WTC11 (cell line): ENCODE measurements around the gene ACRBP. TPM values are rescaled to one million over a fixed set of nuclear protein-coding genes. Genes with fewer than 3 reads are reported as not detected.

Experiments
- ATAC-seq: fragments of 200-7000 bp; cut with Tn5 transposase; 2 replicates; pipeline ENCODE4 v1.10.0; 2021; ENCODE audit warnings: mild to moderate bottlenecking, moderate library complexity
- CTCF ChIA-PET: fragments of 300-600 bp; sonication (Branson Sonifier 250); formaldehyde crosslinking; loops from one replicate; lab custom pipeline; 2021; ENCODE audit warnings: antibody characterized with exemption; lab: Charles Lee
- POLR2A ChIA-PET: fragments of 350-600 bp; sonication (Branson Sonifier 250); formaldehyde crosslinking; loops from one replicate; lab custom pipeline; 2021; ENCODE audit warnings: antibody characterized with exemption; lab: Charles Lee
- DNase-seq: peaks from one replicate; pipeline ENCODE4 v3.0.0; 2021; ENCODE audit warnings: low spot score
- H3K27ac Mint-ChIP-seq: 2 replicates; pipeline ENCODE4 v1.8.0; 2021; ENCODE audit warnings: mixed read lengths
- H3K27me3 Mint-ChIP-seq: 2 replicates; pipeline ENCODE4 v1.8.0; 2021; ENCODE audit warnings: low read depth, mild to moderate bottlenecking, moderate library complexity, mixed read lengths
- H3K36me3 Mint-ChIP-seq: 2 replicates; pipeline ENCODE4 v1.8.0; 2021; ENCODE audit warnings: mixed read lengths
- H3K4me1 Mint-ChIP-seq: 2 replicates; pipeline ENCODE4 v1.8.0; 2022; ENCODE audit warnings: mixed read lengths
- H3K4me3 Mint-ChIP-seq: 2 replicates; pipeline ENCODE4 v1.8.0; 2021; ENCODE audit warnings: mild to moderate bottlenecking, moderate library complexity, mixed read lengths
- H3K9me3 Mint-ChIP-seq: 2 replicates; pipeline ENCODE4 v1.8.0; 2021; ENCODE audit warnings: mixed read lengths
- AR ChIP-seq: fragments of 250-450 bp; sonication (Bioruptor Pico); IDR thresholded peaks from 2 replicates; pipeline ENCODE4 v1.9.0; 2021; ENCODE audit warnings: mild to moderate bottlenecking
- ATF6 ChIP-seq: sonication (generic); formaldehyde crosslinking; IDR thresholded peaks from 2 replicates; pipeline ENCODE4 v1.8.1; 2023; ENCODE audit warnings: mild to moderate bottlenecking, missing genetic modification reagents
- CBFB ChIP-seq: sonication (generic); formaldehyde crosslinking; IDR thresholded peaks from 2 replicates; pipeline ENCODE4 v1.8.1; 2022; ENCODE audit warnings: mild to moderate bottlenecking, low read depth, missing genetic modification reagents
- CREB1 ChIP-seq: sonication (generic); formaldehyde crosslinking; IDR thresholded peaks from 2 replicates; pipeline ENCODE4 v1.8.0; 2023; ENCODE audit warnings: mild to moderate bottlenecking, missing genetic modification reagents
- CREM ChIP-seq: sonication (generic); formaldehyde crosslinking; IDR thresholded peaks from 2 replicates; pipeline ENCODE4 v1.8.1; 2022; ENCODE audit warnings: mild to moderate bottlenecking, missing genetic modification reagents, moderate library complexity
- E2F1 ChIP-seq: sonication (generic); formaldehyde crosslinking; IDR thresholded peaks from 2 replicates; pipeline ENCODE4 v1.8.0; 2022; ENCODE audit warnings: mild to moderate bottlenecking, missing genetic modification reagents
- E2F5 ChIP-seq: sonication (generic); formaldehyde crosslinking; IDR thresholded peaks from 2 replicates; pipeline ENCODE4 v1.8.1; 2022; ENCODE audit warnings: mild to moderate bottlenecking, moderate library complexity, missing genetic modification reagents
- EMX1 ChIP-seq: fragments of 250-450 bp; sonication (Bioruptor Pico); IDR thresholded peaks from 2 replicates; pipeline ENCODE4 v1.8.0; 2021; ENCODE audit warnings: mild to moderate bottlenecking
- FOXJ3 ChIP-seq: sonication (generic); formaldehyde crosslinking; IDR thresholded peaks from 2 replicates; pipeline ENCODE4 v1.9.0; 2021; ENCODE audit warnings: missing genetic modification reagents, mild to moderate bottlenecking, borderline replicate concordance
- GRHL2 ChIP-seq: fragments of 250-450 bp; sonication (Bioruptor Pico); IDR thresholded peaks from 2 replicates; pipeline ENCODE4 v1.8.0; 2022; ENCODE audit warnings: mild to moderate bottlenecking, moderate library complexity; ENCODE audit not compliant: insufficient replicate concordance, severe bottlenecking
- IRF2 ChIP-seq: sonication (generic); formaldehyde crosslinking; IDR thresholded peaks from 2 replicates; pipeline ENCODE4 v1.8.0; 2022; ENCODE audit warnings: low read depth, missing genetic modification reagents, borderline replicate concordance
- MLX ChIP-seq: sonication (generic); formaldehyde crosslinking; IDR thresholded peaks from 2 replicates; pipeline ENCODE4 v1.8.1; 2023; ENCODE audit warnings: mild to moderate bottlenecking, missing genetic modification reagents, moderate library complexity
- MXD4 ChIP-seq: fragments of 250-450 bp; sonication (Bioruptor Pico); IDR thresholded peaks from 2 replicates; pipeline ENCODE4 v1.8.0; 2021; ENCODE audit warnings: mild to moderate bottlenecking, moderate library complexity, borderline replicate concordance
- MYBL2 ChIP-seq: sonication (generic); formaldehyde crosslinking; IDR thresholded peaks from 2 replicates; pipeline ENCODE4 v1.8.1; 2023; ENCODE audit warnings: mild to moderate bottlenecking, moderate library complexity, missing genetic modification reagents
- NFATC4 ChIP-seq: fragments of 250-450 bp; sonication (Bioruptor Pico); IDR thresholded peaks from 2 replicates; pipeline ENCODE4 v1.9.0; 2021; ENCODE audit warnings: mild to moderate bottlenecking
- NFE2L1 ChIP-seq: sonication (generic); formaldehyde crosslinking; IDR thresholded peaks from 2 replicates; pipeline ENCODE4 v1.8.1; 2023; ENCODE audit warnings: missing genetic modification reagents
- NFYB ChIP-seq: sonication (generic); formaldehyde crosslinking; conservative IDR thresholded peaks from 2 replicates; pipeline ENCODE4 v1.8.0; 2022; ENCODE audit warnings: low read depth, missing genetic modification reagents
- NR3C1 ChIP-seq: sonication (generic); formaldehyde crosslinking; conservative IDR thresholded peaks from 2 replicates; pipeline ENCODE4 v1.8.1; 2023; ENCODE audit warnings: low read depth, mild to moderate bottlenecking, missing genetic modification reagents
- PRDM15 ChIP-seq: sonication (generic); formaldehyde crosslinking; IDR thresholded peaks from 2 replicates; pipeline ENCODE4 v1.8.0; 2022; ENCODE audit warnings: missing genetic modification reagents
- TCF7 ChIP-seq: sonication (generic); formaldehyde crosslinking; IDR thresholded peaks from 2 replicates; pipeline ENCODE4 v1.8.0; 2022; ENCODE audit warnings: mild to moderate bottlenecking, low read depth, missing genetic modification reagents, moderate library complexity
- ZNF281 ChIP-seq: sonication (generic); formaldehyde crosslinking; IDR thresholded peaks from 2 replicates; pipeline ENCODE4 v1.8.0; 2023; ENCODE audit warnings: mild to moderate bottlenecking, missing genetic modification reagents
- total RNA-seq: library from RNA; stranded (reverse); gene quantifications from 3 replicates; pipeline ENCODE4 v1.2.3, GENCODE V29; 2021

Gene ACRBP
- total RNA-seq, 1 experiment from 2014 or later, result 2.1 TPM

- ChIA-PET POLR2A (no interaction called here), CTCF (interaction anchor here (1.0 to 1.7 kb wide), 3 partner anchors 28 to 81 kb away, joined by 3 to 5 read pairs (median 4); no protein-coding TSS in a partner anchor)
- ATAC-seq (no peak), DNase-seq (no peak)
- Mint-ChIP-seq H3K36me3 (no peaks in the 10 kb centered on the region), H3K4me1 (peaks cover 22% of the 10 kb centered on the region), H3K9me3 (no peaks in the 10 kb centered on the region), H3K27ac (no peak overlapping the region), H3K4me3 (no peak overlapping the region), H3K27me3 (peaks cover 22% of the 10 kb centered on the region)
- no peak for TF ChIP-seq PRDM15 (CRISPR knock-in tag)
- TF ChIP-seq E2F1 (CRISPR knock-in tag), result no peak
- TF ChIP-seq FOXJ3 (CRISPR knock-in tag), result no peak
- no peak for TF ChIP-seq NFATC4 (CRISPR knock-in tag)
- no peak for TF ChIP-seq MYBL2 (CRISPR knock-in tag)
- no peak for TF ChIP-seq ATF6 (CRISPR knock-in tag)
- no peak for TF ChIP-seq MLX
- no peak for TF ChIP-seq TCF7 (CRISPR knock-in tag)
Observed at GRCh38 chr12:6695313-6696045, 48.2 kb upstream of the ACRBP start.

- ATAC-seq, result no peak
- H3K27me3 Mint-ChIP-seq, result peaks cover 20% of the 10 kb centered on the region
- no peaks in the 10 kb centered on the region for H3K9me3 Mint-ChIP-seq
- no peaks in the 10 kb centered on the region for H3K36me3 Mint-ChIP-seq
- DNase-seq, result no peak
- POLR2A ChIA-PET, result no interaction called here
- H3K4me3 Mint-ChIP-seq, result no peak overlapping the region
- no peak overlapping the region for H3K27ac Mint-ChIP-seq
- CTCF ChIA-PET, result interaction anchor here (1.2 to 1.7 kb wide), 2 partner anchors 75 to 81 kb away, joined by 3 to 5 read pairs; no protein-coding TSS in a partner anchor
- H3K4me1 Mint-ChIP-seq, result peaks cover 26% of the 10 kb centered on the region
- TF ChIP-seq MXD4, result no peak
- TF ChIP-seq AR (CRISPR knock-in tag), result no peak
- no peak for TF ChIP-seq GRHL2
- no peak for TF ChIP-seq NFYB (CRISPR knock-in tag)
- no peak for TF ChIP-seq IRF2 (CRISPR knock-in tag)
- no peak for TF ChIP-seq EMX1 (CRISPR knock-in tag)
- no peak for TF ChIP-seq ZNF281 (CRISPR knock-in tag)
- TF ChIP-seq NFE2L1 (CRISPR knock-in tag), result no peak
- no peak for TF ChIP-seq NR3C1 (CRISPR knock-in tag)
- no peak for TF ChIP-seq CREB1 (CRISPR knock-in tag)
- no peak for TF ChIP-seq E2F5 (CRISPR knock-in tag)
- TF ChIP-seq CREM, result no peak
- no peak for TF ChIP-seq CBFB (CRISPR knock-in tag)
Observed at GRCh38 chr12:6694701-6695100, 47.5 kb upstream of the ACRBP start.
